CD14-positive monocyte (primary cell): ENCODE measurements around the gene FSD1. TPM values are rescaled to one million over a fixed set of nuclear protein-coding genes. Genes with fewer than 3 reads are reported as not detected.

Experiments used
- DNase-seq, 3 donors: peaks; one replicate each; pipeline ENCODE4 v3.0.0-alpha.2; 2011 to 2022
- H2AFZ ChIP-seq: 2 replicates; pipeline ENCODE4 v1.6.0; 2012; ENCODE audit warnings: mild to moderate bottlenecking, low read depth, low read length, inconsistent platforms; ENCODE audit not compliant: insufficient read depth, poor library complexity, severe bottlenecking
- H3K27ac ChIP-seq, 2 donors: 1 replicate in 1 of 2; 2 replicates in 1 of 2; pipeline ENCODE4 v1.5.1; 2012 to 2013; ENCODE audit warnings: low read length in 2 of 2, control low read depth in 1 of 2, inconsistent platforms in 1 of 2, low read depth in 1 of 2, mild to moderate bottlenecking in 1 of 2
- H3K27me3 ChIP-seq, 2 donors: one replicate each; pipeline versions ENCODE4 v1.6.0 to v1.6.1; 2011 to 2013; ENCODE audit warnings: low read length in 2 of 2; ENCODE audit not compliant: control insufficient read depth in 2 of 2, insufficient read depth in 2 of 2
- H3K36me3 ChIP-seq, 2 donors: replicated peaks in 1 of 2; 1 replicate in 1 of 2; 2 replicates in 1 of 2; pipeline versions ENCODE4 v1.5.1 to v1.6.1; 2012 to 2013; ENCODE audit warnings: low read length in 2 of 2, control low read depth in 1 of 2, inconsistent platforms in 1 of 2, mild to moderate bottlenecking in 1 of 2; ENCODE audit not compliant: insufficient read depth in 2 of 2, control insufficient read depth in 1 of 2
- H3K4me1 ChIP-seq, 2 donors: 1 replicate in 1 of 2; 2 replicates in 1 of 2; pipeline versions ENCODE4 v1.5.1 to v1.6.1; 2012 to 2013; ENCODE audit warnings: low read length in 2 of 2, control low read depth in 1 of 2, inconsistent platforms in 1 of 2, mild to moderate bottlenecking in 1 of 2, moderate library complexity in 1 of 2; ENCODE audit not compliant: insufficient read depth in 2 of 2, control insufficient read depth in 1 of 2
- H3K4me2 ChIP-seq: replicated peaks from 2 replicates; pipeline ENCODE3; 2012; ENCODE audit warnings: low read length, moderate library complexity, mild to moderate bottlenecking; ENCODE audit not compliant: poor library complexity, severe bottlenecking; ENCODE audit errors: extremely low read depth
- H3K4me3 ChIP-seq, 3 experiments: fragments of 200-600 bp in 1 of 3; sonication (generic) in 1 of 3; replicated peaks in 1 of 3; 1 replicate in 2 of 3; 2 replicates in 1 of 3; pipeline ENCODE4 v1.5.1; 2011 to 2013; ENCODE audit warnings: low read length in 3 of 3, mild to moderate bottlenecking in 3 of 3, control low read depth in 2 of 3, low read depth in 2 of 3, inconsistent platforms in 1 of 3, moderate library complexity in 1 of 3
- H3K79me2 ChIP-seq: 2 replicates; pipeline ENCODE4 v1.6.0; 2012; ENCODE audit warnings: mild to moderate bottlenecking, control low read depth, inconsistent platforms, low read length, moderate library complexity; ENCODE audit not compliant: insufficient read depth
- H3K9ac ChIP-seq: 2 replicates; pipeline ENCODE4 v1.6.0; 2017; ENCODE audit warnings: low read length, mild to moderate bottlenecking; ENCODE audit not compliant: insufficient read depth, poor library complexity, severe bottlenecking
- H3K9me3 ChIP-seq, 2 donors: replicated peaks in 1 of 2; 1 replicate in 1 of 2; 2 replicates in 1 of 2; pipeline versions ENCODE4 v1.5.1 to v1.6.1; 2012 to 2013; ENCODE audit warnings: low read length in 2 of 2, control low read depth in 1 of 2; ENCODE audit not compliant: control insufficient read depth in 1 of 2, insufficient read depth in 1 of 2
- H4K20me1 ChIP-seq: 2 replicates; pipeline ENCODE4 v1.6.0; 2012; ENCODE audit warnings: mild to moderate bottlenecking, low read length, control low read depth, moderate library complexity; ENCODE audit not compliant: insufficient read depth
- H3K27ac Mint-ChIP-seq, 7 donors: one replicate each; pipeline ENCODE4 v1.8.0; 2020; ENCODE audit warnings: mild to moderate bottlenecking in 7 of 7, mixed read lengths in 7 of 7, moderate library complexity in 6 of 7, inconsistent platforms in 2 of 7
- H3K27me3 Mint-ChIP-seq, 3 donors: one replicate each; pipeline ENCODE4 v1.8.0; 2021 to 2022; ENCODE audit warnings: low read depth in 3 of 3, mild to moderate bottlenecking in 3 of 3, mixed read lengths in 3 of 3, moderate library complexity in 3 of 3, inconsistent platforms in 1 of 3
- H3K36me3 Mint-ChIP-seq, 2 donors: one replicate each; pipeline ENCODE4 v1.8.0; 2020; ENCODE audit warnings: mixed read lengths in 2 of 2, inconsistent platforms in 1 of 2, mild to moderate bottlenecking in 1 of 2
- H3K4me1 Mint-ChIP-seq: one replicate; pipeline ENCODE4 v1.8.0; 2020; ENCODE audit warnings: mild to moderate bottlenecking, mixed read lengths
- H3K4me3 Mint-ChIP-seq, 2 donors: one replicate each; pipeline ENCODE4 v1.8.0; 2020; ENCODE audit warnings: mild to moderate bottlenecking in 2 of 2, mixed read lengths in 2 of 2, moderate library complexity in 1 of 2
- H3K9me3 Mint-ChIP-seq, 7 donors: one replicate each; pipeline ENCODE4 v1.8.0; 2020 to 2022; ENCODE audit warnings: mixed read lengths in 7 of 7, mild to moderate bottlenecking in 6 of 7, moderate library complexity in 6 of 7, inconsistent platforms in 2 of 7
- WGBS: methylation state at CpG from one replicate; pipeline ENCODE4 v1.1.5; 2013; ENCODE audit warnings: missing lambda C conversion rate; ENCODE audit not compliant: insufficient coverage; 5-methylcytosine and 5-hydroxymethylcytosine counted together
- intact Hi-C, 2 donors: fragments of 100-400 bp; cut with micrococcal nuclease; formaldehyde crosslinking; loops; one replicate each; pipeline versions ENCODE4 v1.15.0 to v1.15.1; 2023
- polyA minus RNA-seq: library from RNA; depleted of rRNA, polyadenylated mRNA; stranded (reverse); fragments of >200 nt; gene quantifications from 2 replicates; pipeline ENCODE4 v1.2.3, GENCODE V29; 2012
- polyA plus RNA-seq, 3 donors: library from polyadenylated mRNA; depleted of rRNA in 1 of 3; unstranded in 2 of 3; stranded (reverse) in 1 of 3; fragments of 300-500 nt in 2 of 3; fragments of >200 nt in 1 of 3; fragmentation: Illumina TruSeq in 2 of 3; gene quantifications; 1 replicate in 2 of 3; 2 replicates in 1 of 3; pipeline ENCODE4 v1.2.3, GENCODE V29; 2012 to 2021
- total RNA-seq, 12 experiments: library from RNA in 1 of 12; stranded (reverse) in 1 of 12; fragments of 120-200 nt in 1 of 12; gene quantifications; one replicate each; pipeline ENCODE4 v1.2.4 and lab custom pipeline; 2013 to 2026; ENCODE audit warnings: mixed read lengths in 6 of 12, inconsistent platforms in 1 of 12
- TF ChIP-seq, protein P1 (sequence below): fragments of 200-600 bp; IDR thresholded peaks from one replicate; pipeline ENCODE4 v1.8.0; 2022; ENCODE audit warnings: antibody characterized with exemption, mild to moderate bottlenecking

FSD1 gene
- total RNA-seq (2013): not detected
- polyA plus RNA-seq (under 1 TPM in 1 of 3 donors, not detected in 2; 0.39 TPM), polyA minus RNA-seq (not detected in 2 replicates), total RNA-seq (lab: John Stamatoyannopoulos, UW) (0 to 5.3 (median 0.08) reads per million in 11 experiments)

DNA sequence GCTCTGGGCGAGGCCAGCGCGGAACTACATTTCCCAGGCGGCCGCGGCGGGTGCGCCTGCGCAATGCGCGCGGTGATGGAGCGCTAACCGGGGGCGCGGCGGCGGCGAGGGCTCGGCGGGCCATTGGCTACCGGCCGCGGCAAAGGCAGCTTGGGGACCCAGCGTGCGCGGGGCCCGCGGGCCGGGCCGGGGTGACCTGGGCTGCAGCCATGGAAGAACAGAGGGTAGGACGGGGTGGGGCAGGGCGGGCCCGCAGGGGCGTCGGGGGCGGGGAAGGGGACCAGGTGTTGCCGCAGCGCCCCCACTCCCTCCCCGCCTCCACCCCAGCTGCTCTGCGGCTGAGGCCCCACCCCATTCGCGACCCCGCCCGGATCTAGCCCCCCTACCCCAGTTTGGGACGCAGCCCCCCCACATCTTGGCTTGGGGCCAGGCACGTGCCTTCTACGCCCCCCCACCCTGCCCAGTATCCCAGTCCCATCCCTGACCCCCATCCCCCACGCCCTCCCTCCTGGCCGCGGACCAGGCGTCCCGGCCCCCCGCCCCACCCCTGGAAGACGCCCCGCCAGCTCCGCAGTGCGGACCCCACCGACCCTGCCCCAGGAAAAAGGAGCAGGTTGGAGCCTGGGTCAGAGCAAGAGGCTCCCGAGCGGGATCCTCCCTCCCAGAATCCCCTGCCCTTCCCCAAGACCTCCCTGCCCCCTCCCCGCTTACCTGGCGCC, at the start of gene FSD1:
FSD1 (plus strand) TSS at position 61 of the 719 bp plus-strand sequence; CDS start at position 210, 149 bp downstream.
- Histone ChIP-seq H3K27ac (no peak within 1 kb of the TSS), H3K79me2 (no peaks in the 10 kb centered on the region), H3K9me3 (no peaks in the 10 kb centered on the region), H2AFZ (peak within 1 kb of the TSS; percentile 41), H3K27me3 (no peaks in the 10 kb centered on the region), H3K36me3 (no peaks in the 10 kb centered on the region), H3K4me3 (no peak within 1 kb of the TSS), H3K4me2 (peak within 1 kb of the TSS; percentile 36), H3K4me1 (peaks cover 0 to 4% of the 10 kb centered on the region in 2 donors), H4K20me1 (no peaks in the 10 kb centered on the region), H3K9ac (no peak within 1 kb of the TSS)
- H3K27me3 Mint-ChIP-seq: peaks cover 7 to 9% (median 8%) of the 10 kb centered on the region in 3 donors
- WGBS: 6% methylated on average over 31 of the region's 63 CpGs
- TF ChIP-seq, protein P1, sequence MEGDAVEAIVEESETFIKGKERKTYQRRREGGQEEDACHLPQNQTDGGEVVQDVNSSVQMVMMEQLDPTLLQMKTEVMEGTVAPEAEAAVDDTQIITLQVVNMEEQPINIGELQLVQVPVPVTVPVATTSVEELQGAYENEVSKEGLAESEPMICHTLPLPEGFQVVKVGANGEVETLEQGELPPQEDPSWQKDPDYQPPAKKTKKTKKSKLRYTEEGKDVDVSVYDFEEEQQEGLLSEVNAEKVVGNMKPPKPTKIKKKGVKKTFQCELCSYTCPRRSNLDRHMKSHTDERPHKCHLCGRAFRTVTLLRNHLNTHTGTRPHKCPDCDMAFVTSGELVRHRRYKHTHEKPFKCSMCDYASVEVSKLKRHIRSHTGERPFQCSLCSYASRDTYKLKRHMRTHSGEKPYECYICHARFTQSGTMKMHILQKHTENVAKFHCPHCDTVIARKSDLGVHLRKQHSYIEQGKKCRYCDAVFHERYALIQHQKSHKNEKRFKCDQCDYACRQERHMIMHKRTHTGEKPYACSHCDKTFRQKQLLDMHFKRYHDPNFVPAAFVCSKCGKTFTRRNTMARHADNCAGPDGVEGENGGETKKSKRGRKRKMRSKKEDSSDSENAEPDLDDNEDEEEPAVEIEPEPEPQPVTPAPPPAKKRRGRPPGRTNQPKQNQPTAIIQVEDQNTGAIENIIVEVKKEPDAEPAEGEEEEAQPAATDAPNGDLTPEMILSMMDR: no peak
- H3K9me3 Mint-ChIP-seq: peaks cover 0 to 2% (median 0%) of the 10 kb centered on the region in 7 donors
- intact Hi-C loops: no loop called here
- no peak within 1 kb of the TSS for H3K4me3 Mint-ChIP-seq
- no peak within 1 kb of the TSS for H3K27ac Mint-ChIP-seq
- H3K36me3 Mint-ChIP-seq: no peaks in the 10 kb centered on the region
- no peak for DNase-seq
- H3K4me1 Mint-ChIP-seq: peaks cover 12% of the 10 kb centered on the region

DNA sequence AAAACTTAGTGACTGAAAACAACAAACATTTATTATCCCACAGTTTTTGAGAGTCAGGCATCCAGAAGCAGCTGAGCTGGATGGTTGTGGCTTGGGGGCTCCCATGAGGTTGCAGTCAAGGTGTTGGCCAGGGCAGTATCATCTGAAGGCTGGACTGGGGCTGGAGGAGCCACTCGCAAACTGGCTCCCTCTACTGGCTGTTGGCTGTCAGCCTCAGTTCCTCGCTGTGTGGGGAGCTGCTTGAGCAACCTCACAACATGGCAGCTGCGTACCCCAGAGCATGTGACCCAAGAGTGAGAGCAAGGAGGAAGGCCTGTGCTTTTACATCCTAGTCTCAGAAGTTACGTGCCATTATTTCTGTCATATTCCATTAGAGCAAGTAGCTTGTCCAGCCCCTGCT, 47.8 kb upstream of the FSD1 start:
- H3K4me1 Mint-ChIP-seq: peaks cover 6% of the 10 kb centered on the region
- H3K9me3 Mint-ChIP-seq: peaks cover 7 to 29% (median 22%) of the 10 kb centered on the region in 7 donors
- no peak overlapping the region for H3K9ac ChIP-seq
- H3K27ac ChIP-seq: no peak overlapping the region
- no peak for DNase-seq
- H3K79me2 ChIP-seq: no peaks in the 10 kb centered on the region
- peaks cover 67 to 81% of the 10 kb centered on the region in 2 donors for H3K36me3 ChIP-seq
- H3K27me3 Mint-ChIP-seq: peaks cover 0 to 1% (median 0%) of the 10 kb centered on the region in 3 donors
- H3K4me3 ChIP-seq: no peak overlapping the region
- peaks cover 23 to 35% of the 10 kb centered on the region in 2 donors for H3K9me3 ChIP-seq
- H3K4me3 Mint-ChIP-seq: no peak overlapping the region
- 100% methylated on average over 1 of the region's 4 CpGs for WGBS
- peaks cover 63 to 99% of the 10 kb centered on the region in 2 donors for H3K36me3 Mint-ChIP-seq
- peak overlapping the region in 1 of 7 donors; percentile 63 for H3K27ac Mint-ChIP-seq
- no peak overlapping the region for H3K4me2 ChIP-seq
- no peak overlapping the region for H2AFZ ChIP-seq
- H3K4me1 ChIP-seq: peaks cover 5 to 7% of the 10 kb centered on the region in 2 donors
- no peaks in the 10 kb centered on the region for H3K27me3 ChIP-seq
- intact Hi-C loops: no loop called here
- H4K20me1 ChIP-seq: no peaks in the 10 kb centered on the region
- TF ChIP-seq, protein P1: no peak
